PFSK-1 (cell line): ENCODE results near the gene ARHGEF37.

Source experiments
- FOXP2 ChIP-seq: optimal IDR thresholded peaks from 2 replicates; pipeline ENCODE3; 2011; ENCODE audit warnings: borderline replicate concordance, control low read depth, inconsistent platforms; ENCODE audit not compliant: insufficient read depth; ENCODE audit errors: extremely low read length, extremely low read depth
- POLR2AphosphoS5 ChIP-seq: IDR thresholded peaks from 2 replicates; pipeline ENCODE4 v1.6.1; 2012; ENCODE audit warnings: low read depth, mild to moderate bottlenecking, control low read depth, low read length, moderate library complexity
- REST ChIP-seq, 2 experiments: IDR thresholded peaks; 2 replicates each; pipeline versions ENCODE4 v1.6.1 to v1.8.0; 2011 to 2012; ENCODE audit warnings: low read depth in 2 of 2, low read length in 2 of 2, control low read depth in 1 of 2, inconsistent platforms in 1 of 2, mild to moderate bottlenecking in 1 of 2, moderate library complexity in 1 of 2; ENCODE audit not compliant: insufficient read depth in 1 of 2
- SIN3A ChIP-seq: IDR thresholded peaks from 2 replicates; pipeline ENCODE4 v1.6.1; 2012; ENCODE audit warnings: mild to moderate bottlenecking, low read length, moderate library complexity, borderline replicate concordance; ENCODE audit not compliant: insufficient read depth
- TAF1 ChIP-seq: IDR thresholded peaks from 2 replicates; pipeline ENCODE4 v1.6.1; 2012; ENCODE audit warnings: low read length, control low read depth, borderline replicate concordance; ENCODE audit not compliant: insufficient read depth

Gene ARHGEF37

GRCh38 chr5:149665416-149666175 is 84.3 kb downstream of the ARHGEF37 start:
- TF ChIP-seq FOXP2 = no peak
- TF ChIP-seq SIN3A = no peak
- TF ChIP-seq TAF1 = no peak
- TF ChIP-seq REST (IDR thresholded peaks at IDR 0.05; ENCODE audit: insufficient read depth in 1 of 2, low read depth in 2 of 2, low read length in 2 of 2) = no peak
- TF ChIP-seq POLR2AphosphoS5 = no peak

GRCh38 chr5:149666212-149666852 is 85.0 kb downstream of the ARHGEF37 start:
- TF ChIP-seq SIN3A (no peak), REST (IDR thresholded peaks at IDR 0.05; ENCODE audit: insufficient read depth in 1 of 2, low read depth in 2 of 2, low read length in 2 of 2) (no peak), TAF1 (no peak), POLR2AphosphoS5 (no peak), FOXP2 (no peak)

- TF ChIP-seq POLR2AphosphoS5 (no peak), REST (IDR thresholded peaks at IDR 0.05; ENCODE audit: insufficient read depth in 1 of 2, low read depth in 2 of 2, low read length in 2 of 2) (no peak), SIN3A (no peak), FOXP2 (no peak), TAF1 (no peak)
Measured at GRCh38 chr5:149667084-149667828, 86.0 kb downstream of the ARHGEF37 start.

- no peak for TF ChIP-seq TAF1
- TF ChIP-seq POLR2AphosphoS5 = no peak
- TF ChIP-seq FOXP2 = no peak
- TF ChIP-seq SIN3A = no peak
- TF ChIP-seq REST (IDR thresholded peaks at IDR 0.05; ENCODE audit: insufficient read depth in 1 of 2, low read depth in 2 of 2, low read length in 2 of 2) = no peak
Measured at GRCh38 chr5:149667829-149668330, 86.6 kb downstream of the ARHGEF37 start.
